ENCODE data around the gene SH2D4B.

Gene SH2D4B

DNA sequence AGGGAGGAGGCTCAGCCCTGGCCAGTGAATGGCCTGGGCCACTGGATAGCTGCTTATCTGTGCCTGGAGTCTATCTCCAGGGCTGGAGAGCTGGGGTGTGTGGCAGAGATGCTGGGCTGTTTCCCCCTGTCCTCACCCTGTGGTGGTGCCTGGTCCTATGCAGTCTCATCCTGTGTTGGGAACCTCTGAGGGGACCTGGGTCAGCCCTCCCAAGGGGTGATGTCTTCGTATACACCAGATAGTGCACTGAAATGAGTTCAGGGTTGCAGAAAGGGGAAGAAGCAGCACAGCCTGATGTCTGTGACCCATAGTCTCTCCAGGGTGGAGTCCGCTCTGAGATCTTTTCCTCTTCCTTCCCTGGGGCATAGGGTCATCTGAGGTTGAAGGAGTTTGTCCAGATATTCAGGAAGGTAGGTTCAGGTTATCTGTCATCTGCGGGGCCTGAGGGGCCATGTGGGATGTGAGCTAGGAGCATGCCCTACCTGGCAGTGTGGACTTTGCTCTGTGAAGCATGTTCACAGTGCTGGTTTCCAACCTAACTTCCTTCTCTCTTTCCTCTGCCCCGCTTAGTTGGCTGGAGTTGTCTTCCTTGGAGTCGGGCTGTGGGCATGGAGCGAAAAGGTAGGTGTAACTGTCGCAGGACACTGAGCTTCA lies 33.4 kb upstream of the SH2D4B start:
- no peak for DNase-seq (ENCODE audit: low spot score)

GRCh38 chr10:80504897-80505465 lies 32.7 kb upstream of the SH2D4B start:
- DNase-seq (ENCODE audit: low spot score), result no peak

GRCh38 chr10:80506189-80506575 lies 31.5 kb upstream of the SH2D4B start:
- DNase-seq (ENCODE audit: low spot score), result no peak

- no peak for DNase-seq (ENCODE audit: low spot score)
These were observed 30.7 kb upstream of the SH2D4B start for GRCh38 chr10:80506836-80507487.

- no peak for DNase-seq (ENCODE audit: low spot score)
These were observed 28.6 kb upstream of the SH2D4B start for GRCh38 chr10:80509108-80509402.

- DNase-seq (ENCODE audit: low spot score), result no peak
These were observed 28.1 kb upstream of the SH2D4B start for GRCh38 chr10:80509403-80510161.

DNA sequence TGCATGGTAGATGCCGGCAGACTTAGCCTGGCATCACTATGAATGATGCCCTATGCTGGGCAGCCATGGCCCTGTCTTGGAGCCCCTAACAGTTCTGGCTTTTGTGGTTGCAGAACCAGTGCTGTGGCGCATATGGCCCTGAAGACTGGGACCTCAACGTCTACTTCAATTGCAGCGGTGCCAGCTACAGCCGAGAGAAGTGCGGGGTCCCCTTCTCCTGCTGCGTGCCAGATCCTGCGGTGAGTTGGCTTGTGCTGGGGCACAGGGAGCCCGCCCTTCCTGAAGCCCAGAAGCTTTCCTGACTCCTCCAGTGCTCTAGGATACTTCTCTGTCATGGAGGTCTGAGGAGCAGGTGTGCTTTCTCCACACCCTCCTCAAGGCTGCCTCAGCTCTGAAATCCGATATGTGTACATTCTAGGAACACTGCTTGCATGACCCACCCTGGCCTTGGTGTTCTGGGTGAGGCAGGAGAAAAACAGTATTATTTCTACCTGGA lies 25.6 kb upstream of the SH2D4B start:
- DNase-seq (ENCODE audit: low spot score), result no peak

GRCh38 chr10:80513106-80513505 lies 24.6 kb upstream of the SH2D4B start:
- DNase-seq (ENCODE audit: low spot score), result no peak

GRCh38 chr10:80515511-80515910 lies 22.2 kb upstream of the SH2D4B start:
- no peak for DNase-seq (ENCODE audit: low spot score)

DNA sequence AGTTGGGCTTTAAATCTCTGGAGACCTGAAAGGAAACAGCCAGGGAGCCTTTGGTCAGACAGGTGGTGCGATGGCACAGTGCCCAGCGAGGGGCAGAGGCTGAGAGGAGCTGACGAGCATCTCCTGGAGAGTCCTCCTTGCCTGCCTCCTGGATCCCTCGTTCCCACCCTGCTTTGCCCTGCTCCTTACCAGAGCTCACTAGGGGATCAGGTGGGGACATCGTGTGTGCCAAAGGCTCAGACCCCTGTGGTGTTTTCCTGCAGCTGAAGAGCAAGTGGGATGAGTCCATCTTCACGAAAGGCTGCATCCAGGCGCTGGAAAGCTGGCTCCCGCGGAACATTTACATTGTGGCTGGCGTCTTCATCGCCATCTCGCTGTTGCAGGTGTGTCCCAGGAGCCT lies 21.8 kb upstream of the SH2D4B start:
- no peak for DNase-seq (ENCODE audit: low spot score)

DNA sequence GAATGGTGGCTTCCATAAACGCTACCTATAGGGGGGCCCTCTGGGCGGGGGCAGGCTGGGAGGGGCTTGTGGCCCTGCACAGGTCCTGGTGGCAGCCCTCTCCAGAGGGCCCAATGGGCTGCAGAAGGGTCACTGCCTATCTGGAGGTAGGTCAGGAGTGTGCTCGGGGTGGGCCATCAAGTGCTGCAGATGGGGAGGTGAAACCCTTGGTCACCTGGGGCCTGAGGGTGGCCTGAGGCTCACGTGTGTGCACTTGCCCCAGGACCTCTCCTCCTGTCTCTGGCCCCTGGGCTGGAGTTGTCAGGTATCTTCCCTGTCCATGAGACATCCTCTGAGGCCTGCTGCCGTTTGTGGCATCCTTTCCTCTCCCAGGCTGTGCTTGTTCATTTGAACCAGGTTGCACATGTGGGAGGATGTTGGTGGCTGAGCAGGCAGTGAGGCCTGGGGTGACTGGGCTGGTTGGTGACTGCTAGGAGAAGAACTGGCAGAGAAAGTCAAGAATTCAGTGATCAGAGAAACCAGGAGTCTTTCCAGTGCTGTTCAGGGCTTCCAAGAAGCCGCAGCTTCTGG lies 21.1 kb upstream of the SH2D4B start:
- DNase-seq (ENCODE audit: low spot score), result no peak

- DNase-seq (ENCODE audit: low spot score), result no peak
These were observed 20.1 kb upstream of the SH2D4B start for GRCh38 chr10:80517416-80518142.

DNA sequence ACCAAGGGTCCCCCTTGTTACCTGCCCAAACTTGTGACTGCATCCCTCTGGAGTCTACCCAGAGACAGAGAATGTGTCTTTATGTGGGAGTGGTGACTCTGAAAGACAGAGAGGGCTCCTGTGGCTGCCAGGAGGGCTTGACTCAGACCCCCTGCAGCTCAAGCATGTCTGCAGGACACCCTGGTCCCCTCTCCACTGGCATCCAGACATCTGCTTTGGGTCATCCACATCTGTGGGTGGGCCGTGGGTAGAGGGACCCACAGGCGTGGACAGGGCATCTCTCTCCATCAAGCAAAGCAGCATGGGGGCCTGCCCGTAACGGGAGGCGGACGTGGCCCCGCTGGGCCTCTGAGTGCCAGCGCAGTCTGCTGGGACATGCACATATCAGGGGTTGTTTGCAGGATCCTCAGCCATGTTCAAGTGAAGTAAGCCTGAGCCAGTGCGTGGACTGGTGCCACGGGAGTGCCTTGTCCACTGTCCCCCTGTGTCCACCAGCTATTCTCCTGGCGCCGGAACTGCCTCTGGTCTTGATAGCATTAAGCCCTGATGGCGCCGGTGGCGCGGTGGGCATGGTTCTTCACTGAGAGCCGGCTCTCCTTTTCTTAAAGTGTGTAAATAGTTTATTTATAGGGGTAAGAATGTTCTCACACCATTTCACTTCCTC lies 19.4 kb upstream of the SH2D4B start:
- DNase-seq (ENCODE audit: low spot score), result no peak

GRCh38 chr10:80518807-80519360 lies 18.8 kb upstream of the SH2D4B start:
- DNase-seq (ENCODE audit: low spot score), result no peak

DNA sequence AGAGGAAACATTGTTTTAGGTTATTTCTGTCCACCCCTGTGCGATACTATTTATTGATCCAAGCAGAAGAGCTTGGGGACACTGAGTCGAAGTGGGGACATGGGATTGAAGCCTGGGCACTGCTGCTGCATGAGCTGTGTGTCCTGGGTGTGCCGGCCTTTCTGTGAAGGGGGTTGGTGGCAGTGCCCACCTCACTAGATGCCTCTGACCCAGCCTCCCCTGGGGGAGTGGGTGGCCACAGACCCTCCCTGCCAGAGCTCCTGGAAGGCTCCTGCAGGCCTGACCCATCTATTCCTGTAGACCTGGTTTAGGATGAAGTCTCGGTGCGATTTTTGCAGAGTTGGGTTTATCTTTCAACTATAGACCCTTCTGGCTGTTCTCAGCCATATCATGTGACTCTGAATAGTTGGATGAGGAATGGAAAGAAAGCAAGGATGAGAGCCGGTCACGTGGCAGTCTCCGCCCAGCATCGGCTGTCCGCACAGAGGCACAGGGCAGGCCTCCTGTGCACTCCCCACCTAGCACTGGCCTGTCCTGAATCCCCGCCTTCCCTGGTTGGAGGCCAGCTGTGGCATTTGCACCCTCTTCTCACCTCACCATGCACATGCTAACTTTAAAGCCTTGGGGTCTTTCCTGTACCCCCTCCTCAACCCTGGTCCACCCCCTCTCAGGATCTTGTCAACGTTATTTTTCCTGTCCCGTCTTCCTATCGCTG lies 17.6 kb upstream of the SH2D4B start:
- no peak for DNase-seq (ENCODE audit: low spot score)

DNA sequence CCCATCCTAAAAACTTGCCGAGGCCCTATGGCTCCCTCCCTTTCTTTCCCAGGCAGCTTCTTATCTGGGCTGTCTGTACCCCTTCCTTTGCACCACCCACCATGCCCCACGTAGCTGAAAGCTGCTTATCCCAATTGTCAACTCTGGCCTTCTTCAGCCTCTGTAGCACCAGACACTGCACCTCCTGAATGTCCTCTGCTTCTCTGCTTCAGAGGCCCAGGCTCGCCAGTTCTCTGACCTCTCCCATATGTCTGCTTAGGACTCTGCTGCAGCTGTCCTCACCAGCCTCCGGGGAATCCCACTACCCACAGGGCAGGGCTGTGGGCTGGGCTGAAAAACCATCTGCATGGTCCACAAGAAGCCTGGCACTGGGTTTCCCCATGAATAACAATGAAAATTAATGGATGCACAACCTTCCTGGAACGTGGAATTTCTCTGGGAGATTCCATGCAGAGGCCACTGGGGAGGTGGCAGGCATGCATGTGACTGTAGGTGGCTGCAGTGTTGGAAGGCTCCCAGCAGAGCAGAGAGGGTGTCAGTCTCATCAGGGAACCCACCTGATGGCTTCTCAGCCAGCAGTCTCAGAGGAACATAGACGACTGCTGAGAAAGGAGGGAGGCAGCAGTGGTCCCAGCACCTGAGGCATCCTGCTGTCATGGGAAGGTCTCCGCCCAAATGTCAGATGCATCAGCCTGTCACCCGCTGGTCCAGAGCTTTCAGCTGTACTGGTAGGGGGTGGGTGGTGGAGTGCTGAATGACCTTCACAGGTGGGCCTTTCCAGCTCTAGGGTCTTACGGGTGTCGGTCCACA lies 16.8 kb upstream of the SH2D4B start:
- no peak for DNase-seq (ENCODE audit: low spot score)

- DNase-seq (ENCODE audit: low spot score), result no peak
These were observed 14.8 kb upstream of the SH2D4B start for GRCh38 chr10:80522756-80523363.

- DNase-seq (ENCODE audit: low spot score), result no peak
These were observed 13.9 kb upstream of the SH2D4B start for GRCh38 chr10:80523773-80524172.
